Amniotic epithelial cell (primary cell): Measurements from ENCODE around the gene SCAMP5.

ENCODE experiments used
- DNase-seq: peaks from one replicate; pipeline ENCODE4 v3.0.0-alpha.2; 2010; ENCODE audit warnings: low read depth

SCAMP5 gene

DNA sequence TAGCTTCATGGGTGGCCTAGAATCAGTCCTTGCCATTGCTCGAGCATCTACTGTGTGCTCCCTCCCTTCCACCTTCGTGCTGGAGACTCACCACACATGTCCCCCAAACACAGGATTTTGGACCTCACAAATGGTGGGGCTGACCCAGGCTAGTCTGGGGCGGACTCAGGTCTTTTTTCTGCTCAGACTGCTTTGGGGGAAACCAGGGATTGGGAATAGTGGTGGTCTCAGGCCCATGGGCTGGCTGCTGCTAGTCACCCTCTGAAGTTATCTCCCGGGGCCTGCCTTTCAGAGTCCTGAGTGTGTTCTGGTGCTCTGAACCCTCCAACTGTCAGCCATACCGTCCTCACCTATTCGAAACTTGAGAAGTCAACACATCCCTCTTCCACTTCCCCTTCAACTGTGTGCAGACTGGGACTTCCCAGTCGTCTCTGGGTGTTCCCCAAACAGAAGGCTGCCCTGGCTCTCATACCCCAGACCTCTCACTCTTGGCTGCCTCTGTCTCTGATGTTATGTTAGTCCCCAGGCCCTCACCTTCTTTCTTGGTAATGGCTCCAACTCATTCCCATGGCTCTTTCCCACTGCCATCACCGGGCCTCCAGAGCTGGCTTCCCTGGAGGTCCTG, 74.0 kb downstream of the SCAMP5 start:
- DNase-seq: no peak

GRCh38 chr15:75070674-75071073, 75.3 kb downstream of the SCAMP5 start:
- no peak for DNase-seq
